Endothelial cell of umbilical vein (primary cell): ENCODE data around the gene CD300H.

Experiments used
- EZH2 ChIP-seq: IDR thresholded peaks from 2 replicates; pipeline ENCODE4 v1.6.1; 2012; ENCODE audit warnings: borderline replicate concordance, low read depth, mild to moderate bottlenecking, moderate library complexity, low read length, inconsistent platforms; ENCODE audit not compliant: severe bottlenecking
- FOS ChIP-seq: IDR thresholded peaks from 2 replicates; pipeline ENCODE4 v1.6.1; 2011; ENCODE audit warnings: mild to moderate bottlenecking, low read length, moderate library complexity, borderline replicate concordance; ENCODE audit not compliant: insufficient read depth
- POLR2A ChIP-seq: IDR thresholded peaks from 2 replicates; pipeline ENCODE4 v1.6.1; 2012; ENCODE audit warnings: low read depth, mild to moderate bottlenecking, control low read depth, low read length
- POLR2AphosphoS5 ChIP-seq: IDR thresholded peaks from 2 replicates; pipeline ENCODE4 v1.6.1; 2012; ENCODE audit warnings: low read depth, mild to moderate bottlenecking, control low read depth, low read length, moderate library complexity; ENCODE audit not compliant: insufficient read depth
- TF ChIP-seq, protein P1 (sequence below), 2 donors: IDR thresholded peaks; 1 replicate in 1 of 2; 2 replicates in 1 of 2; pipeline ENCODE4 v1.5.1; 2011; ENCODE audit warnings: low read length in 2 of 2, mild to moderate bottlenecking in 2 of 2, moderate library complexity in 2 of 2, control low read depth in 1 of 2, inconsistent platforms in 1 of 2, low read depth in 1 of 2; ENCODE audit not compliant: insufficient read depth in 1 of 2; ENCODE audit errors: extremely low read depth in 1 of 2

DNA sequence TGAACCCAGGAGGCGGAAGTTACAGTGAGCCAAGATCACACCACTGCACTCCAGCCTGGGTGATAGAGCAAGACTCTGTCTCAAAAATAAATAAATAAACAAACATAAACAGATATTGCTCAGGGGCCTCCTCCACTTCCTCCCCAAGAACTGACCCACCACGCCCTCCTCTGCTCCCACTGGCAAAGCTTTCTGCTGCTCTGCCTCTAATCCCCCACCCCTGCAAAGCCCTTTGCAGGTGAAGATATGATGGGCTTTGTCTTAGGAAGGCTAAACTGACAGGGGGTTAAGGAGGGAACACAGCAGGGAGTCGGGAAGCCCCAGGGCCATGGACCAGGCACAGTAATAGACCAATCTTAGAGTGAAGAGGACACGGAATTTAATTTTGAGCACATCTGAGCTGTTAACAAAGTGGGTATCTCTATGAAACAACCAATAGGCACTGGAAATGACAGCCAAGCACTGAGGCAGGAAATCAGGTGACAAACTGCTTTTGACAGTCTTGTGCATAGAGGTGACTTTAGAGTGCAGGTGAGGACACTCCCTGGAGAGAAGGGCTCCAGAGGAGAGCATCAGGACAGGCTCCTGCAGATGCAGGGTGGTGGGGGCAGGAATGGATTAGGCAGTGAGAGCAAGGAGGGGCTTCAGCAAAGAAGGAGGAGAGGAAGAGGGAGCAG lies 31.2 kb upstream of the CD300H start:
- TF ChIP-seq, protein P1, sequence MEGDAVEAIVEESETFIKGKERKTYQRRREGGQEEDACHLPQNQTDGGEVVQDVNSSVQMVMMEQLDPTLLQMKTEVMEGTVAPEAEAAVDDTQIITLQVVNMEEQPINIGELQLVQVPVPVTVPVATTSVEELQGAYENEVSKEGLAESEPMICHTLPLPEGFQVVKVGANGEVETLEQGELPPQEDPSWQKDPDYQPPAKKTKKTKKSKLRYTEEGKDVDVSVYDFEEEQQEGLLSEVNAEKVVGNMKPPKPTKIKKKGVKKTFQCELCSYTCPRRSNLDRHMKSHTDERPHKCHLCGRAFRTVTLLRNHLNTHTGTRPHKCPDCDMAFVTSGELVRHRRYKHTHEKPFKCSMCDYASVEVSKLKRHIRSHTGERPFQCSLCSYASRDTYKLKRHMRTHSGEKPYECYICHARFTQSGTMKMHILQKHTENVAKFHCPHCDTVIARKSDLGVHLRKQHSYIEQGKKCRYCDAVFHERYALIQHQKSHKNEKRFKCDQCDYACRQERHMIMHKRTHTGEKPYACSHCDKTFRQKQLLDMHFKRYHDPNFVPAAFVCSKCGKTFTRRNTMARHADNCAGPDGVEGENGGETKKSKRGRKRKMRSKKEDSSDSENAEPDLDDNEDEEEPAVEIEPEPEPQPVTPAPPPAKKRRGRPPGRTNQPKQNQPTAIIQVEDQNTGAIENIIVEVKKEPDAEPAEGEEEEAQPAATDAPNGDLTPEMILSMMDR (IDR thresholded peaks at IDR 0.05; ENCODE audit: extremely low read depth in 1 of 2, insufficient read depth in 1 of 2, low read depth in 1 of 2, low read length in 2 of 2), result no peak
- TF ChIP-seq FOS (no peak), POLR2AphosphoS5 (no peak), POLR2A (no peak), EZH2 (no peak)
